ENCODE measurements around the gene CACNA1C.

The CACNA1C gene

DNA sequence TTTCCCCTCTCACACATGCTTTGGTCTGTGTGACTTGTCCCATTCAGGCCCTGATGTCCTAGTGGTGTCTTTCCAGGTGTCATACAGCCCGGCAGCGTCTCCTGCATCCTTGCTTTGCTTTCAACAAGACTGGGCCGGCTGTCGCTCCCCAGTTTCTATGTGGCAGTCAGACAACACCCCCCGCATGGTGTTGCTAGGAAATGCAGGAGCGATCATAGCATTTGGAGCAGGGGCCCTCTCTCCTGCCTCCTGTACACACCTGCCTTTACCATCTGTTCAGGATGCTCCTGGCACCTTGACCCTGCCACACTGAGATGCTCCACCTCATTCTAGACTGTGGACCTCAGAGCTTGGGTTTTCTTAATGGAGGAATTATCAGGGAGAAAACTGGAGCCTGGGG lies 29.5 kb downstream of the CACNA1C start:
- TF ChIP-seq, protein P1, sequence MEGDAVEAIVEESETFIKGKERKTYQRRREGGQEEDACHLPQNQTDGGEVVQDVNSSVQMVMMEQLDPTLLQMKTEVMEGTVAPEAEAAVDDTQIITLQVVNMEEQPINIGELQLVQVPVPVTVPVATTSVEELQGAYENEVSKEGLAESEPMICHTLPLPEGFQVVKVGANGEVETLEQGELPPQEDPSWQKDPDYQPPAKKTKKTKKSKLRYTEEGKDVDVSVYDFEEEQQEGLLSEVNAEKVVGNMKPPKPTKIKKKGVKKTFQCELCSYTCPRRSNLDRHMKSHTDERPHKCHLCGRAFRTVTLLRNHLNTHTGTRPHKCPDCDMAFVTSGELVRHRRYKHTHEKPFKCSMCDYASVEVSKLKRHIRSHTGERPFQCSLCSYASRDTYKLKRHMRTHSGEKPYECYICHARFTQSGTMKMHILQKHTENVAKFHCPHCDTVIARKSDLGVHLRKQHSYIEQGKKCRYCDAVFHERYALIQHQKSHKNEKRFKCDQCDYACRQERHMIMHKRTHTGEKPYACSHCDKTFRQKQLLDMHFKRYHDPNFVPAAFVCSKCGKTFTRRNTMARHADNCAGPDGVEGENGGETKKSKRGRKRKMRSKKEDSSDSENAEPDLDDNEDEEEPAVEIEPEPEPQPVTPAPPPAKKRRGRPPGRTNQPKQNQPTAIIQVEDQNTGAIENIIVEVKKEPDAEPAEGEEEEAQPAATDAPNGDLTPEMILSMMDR (conservative IDR thresholded peaks at IDR 0.05), result no peak
- no peak overlapping the region; the same call in 1 of the 2 replicates for H3K27ac ChIP-seq

DNA sequence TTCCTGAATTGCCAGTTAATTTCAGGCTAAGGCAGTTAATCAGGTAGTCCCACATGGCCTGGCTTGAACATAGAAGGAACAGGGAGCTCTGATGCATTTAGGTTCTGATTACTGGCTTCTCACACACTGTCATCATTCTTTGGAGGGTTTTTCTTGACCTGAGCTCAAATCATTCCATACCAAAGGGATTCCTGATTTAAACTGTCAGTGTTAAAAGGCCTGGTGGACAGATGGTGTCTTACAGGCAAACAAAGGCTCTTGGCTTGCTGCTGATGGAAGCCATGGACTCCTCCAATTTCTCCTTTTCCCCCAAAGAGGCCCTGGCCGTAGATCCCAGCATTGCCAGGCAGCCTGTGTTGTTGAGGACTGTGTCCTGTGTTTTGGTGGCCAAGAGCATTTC lies 30.2 kb downstream of the CACNA1C start:
- H3K27ac ChIP-seq, result peak overlapping the region; percentile 23; the same call in 1 of the 2 replicates
- TF ChIP-seq, protein P1 (conservative IDR thresholded peaks at IDR 0.05), result no peak; the same call in 1 of the 2 replicates

DNA sequence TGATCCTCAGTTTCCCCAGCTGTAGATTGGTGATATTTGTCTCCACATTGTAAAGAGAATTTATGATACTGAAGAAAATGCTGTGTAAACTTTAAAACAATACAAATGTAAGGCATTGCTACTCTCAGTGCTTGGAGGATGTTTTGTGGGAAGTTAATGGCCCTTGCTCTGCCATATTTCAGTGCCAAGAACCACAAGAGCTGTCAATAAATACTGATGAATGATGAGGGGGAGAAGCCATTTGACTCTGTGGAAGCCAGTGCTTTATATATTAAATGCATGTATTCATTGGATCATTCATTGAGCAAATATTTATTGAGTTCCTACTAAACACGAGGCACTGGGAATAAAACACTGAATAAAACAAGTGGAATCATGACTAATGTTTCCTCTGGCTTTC lies 30.8 kb downstream of the CACNA1C start:
- TF ChIP-seq, protein P1 (conservative IDR thresholded peaks at IDR 0.05), result no peak
- peak overlapping the region; percentile 23; the same call in 1 of the 2 replicates for H3K27ac ChIP-seq

DNA sequence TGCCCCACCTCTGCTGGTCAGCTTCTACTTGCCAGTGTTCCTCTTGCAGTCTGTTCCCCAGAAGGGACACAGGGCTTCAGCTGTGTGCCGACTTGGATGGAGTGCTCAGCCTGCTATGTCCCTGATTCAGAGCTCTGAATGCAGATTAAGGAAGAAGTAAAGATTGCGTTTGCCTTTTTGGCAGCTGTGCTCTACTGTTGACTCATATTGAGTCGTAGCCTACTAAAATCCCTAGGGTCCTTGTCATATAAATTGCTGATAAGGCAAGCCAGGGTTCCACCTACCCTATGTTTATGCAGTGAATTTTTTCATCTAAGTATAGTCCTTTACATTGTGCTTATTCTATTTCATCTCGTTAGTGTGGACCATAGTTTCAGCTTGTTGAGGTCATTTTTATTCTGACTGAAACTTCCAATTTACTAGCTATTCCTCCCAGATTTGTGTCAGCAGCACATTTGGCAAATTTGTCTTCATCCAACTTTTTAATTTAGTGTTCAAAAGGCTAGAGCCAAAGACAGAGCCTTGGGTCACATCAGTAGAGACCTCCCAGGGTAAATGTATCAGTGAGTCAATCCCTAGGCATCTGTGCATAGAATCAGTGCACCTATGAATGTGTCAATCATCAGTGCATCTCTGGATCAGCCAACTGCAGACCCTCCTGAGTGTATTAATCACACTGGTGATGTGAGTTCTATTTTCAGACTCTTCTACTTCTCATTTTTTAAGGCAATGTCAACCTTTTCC lies 31.9 kb downstream of the CACNA1C start:
- TF ChIP-seq, protein P1 (conservative IDR thresholded peaks at IDR 0.05), result no peak
- no peak overlapping the region; the same call in 1 of the 2 replicates for H3K27ac ChIP-seq

DNA sequence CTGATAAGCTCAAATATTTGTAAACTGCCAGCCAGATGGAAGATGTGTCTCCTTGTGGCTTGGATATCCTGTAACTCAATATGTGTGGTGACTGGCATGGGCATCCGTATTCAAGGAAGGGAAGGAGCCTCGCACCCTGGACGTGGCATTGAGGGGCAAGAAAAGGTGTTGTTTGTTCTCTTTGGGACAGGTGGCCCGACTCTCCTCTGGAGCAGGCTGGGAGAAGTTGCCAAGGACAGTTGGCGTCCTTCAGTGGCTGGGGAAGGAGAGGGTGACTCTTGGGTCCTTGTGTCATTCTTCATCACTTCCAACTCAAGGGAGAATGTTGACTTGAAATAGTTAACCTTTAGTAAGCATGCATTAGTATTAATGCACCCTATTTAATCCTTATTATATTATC lies 39.6 kb downstream of the CACNA1C start:
- H3K27ac ChIP-seq, result no peak overlapping the region
- TF ChIP-seq, protein P1 (conservative IDR thresholded peaks at IDR 0.05), result no peak

DNA sequence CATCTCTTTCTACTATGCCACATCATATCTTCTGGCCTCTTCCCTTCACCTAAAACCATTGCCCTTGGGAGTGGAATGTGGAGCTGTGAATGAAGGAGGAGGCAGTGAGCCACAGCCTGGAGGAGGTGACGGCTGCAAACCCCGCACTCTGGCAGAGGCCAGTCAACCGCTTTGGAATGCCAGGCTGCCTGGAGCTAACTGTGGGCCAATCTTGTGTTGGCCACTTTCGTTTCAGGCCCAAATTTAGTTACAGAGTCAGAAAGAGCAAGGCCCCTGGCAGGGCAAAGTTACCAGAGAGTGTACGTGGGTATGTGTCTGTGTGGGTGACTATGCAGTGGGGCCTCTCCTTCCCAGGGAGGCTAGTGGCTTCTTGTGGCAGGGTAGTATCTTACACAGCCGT lies 40.1 kb downstream of the CACNA1C start:
- no peak overlapping the region for H3K27ac ChIP-seq
- TF ChIP-seq, protein P1 (conservative IDR thresholded peaks at IDR 0.05), result no peak

DNA sequence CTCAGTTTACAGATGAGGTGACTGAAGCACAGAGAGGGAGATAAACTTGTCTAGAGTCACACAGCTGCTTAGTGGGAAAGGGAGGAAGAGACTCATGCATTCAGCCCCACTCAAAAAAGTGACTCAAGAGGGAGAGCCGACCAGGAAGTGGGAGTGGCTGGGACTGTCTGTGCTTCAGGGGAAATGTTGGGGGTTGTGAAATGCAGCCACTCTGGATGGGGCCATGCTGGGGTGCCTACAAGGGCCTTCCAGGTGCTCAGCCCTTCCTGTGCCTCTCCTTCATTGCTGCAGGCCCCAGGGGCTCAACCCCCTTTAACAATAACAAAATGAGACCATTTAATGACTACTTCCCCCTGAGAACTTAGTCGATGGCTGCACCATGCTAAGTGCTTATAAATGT lies 41.8 kb downstream of the CACNA1C start:
- TF ChIP-seq, protein P1 (conservative IDR thresholded peaks at IDR 0.05), result no peak
- H3K27ac ChIP-seq, result no peak overlapping the region
